GM21447 (cell line): ENCODE measurements around the gene PRELID1.
"Not testable (repeated sequence)": the region's sequence is repeated elsewhere in the genome, so short reads cannot be mapped to it uniquely, and the experiment has no call there.

Experiments used
- ATAC-seq: cut with Tn5 transposase; IDR thresholded peaks from one replicate; pipeline ENCODE4 v1.9.1; 2021; ENCODE audit not compliant: unreplicated experiment

Gene PRELID1

GRCh38 chr5:177299697-177300096, 3.9 kb upstream of the PRELID1 start:
- no peak for ATAC-seq

GRCh38 chr5:177300236-177300880, 3.2 kb upstream of the PRELID1 start:
- peak; percentile 47 for ATAC-seq

- ATAC-seq, result no peak
Observed at GRCh38 chr5:177300951-177301350, 2.6 kb upstream of the PRELID1 start.

DNA sequence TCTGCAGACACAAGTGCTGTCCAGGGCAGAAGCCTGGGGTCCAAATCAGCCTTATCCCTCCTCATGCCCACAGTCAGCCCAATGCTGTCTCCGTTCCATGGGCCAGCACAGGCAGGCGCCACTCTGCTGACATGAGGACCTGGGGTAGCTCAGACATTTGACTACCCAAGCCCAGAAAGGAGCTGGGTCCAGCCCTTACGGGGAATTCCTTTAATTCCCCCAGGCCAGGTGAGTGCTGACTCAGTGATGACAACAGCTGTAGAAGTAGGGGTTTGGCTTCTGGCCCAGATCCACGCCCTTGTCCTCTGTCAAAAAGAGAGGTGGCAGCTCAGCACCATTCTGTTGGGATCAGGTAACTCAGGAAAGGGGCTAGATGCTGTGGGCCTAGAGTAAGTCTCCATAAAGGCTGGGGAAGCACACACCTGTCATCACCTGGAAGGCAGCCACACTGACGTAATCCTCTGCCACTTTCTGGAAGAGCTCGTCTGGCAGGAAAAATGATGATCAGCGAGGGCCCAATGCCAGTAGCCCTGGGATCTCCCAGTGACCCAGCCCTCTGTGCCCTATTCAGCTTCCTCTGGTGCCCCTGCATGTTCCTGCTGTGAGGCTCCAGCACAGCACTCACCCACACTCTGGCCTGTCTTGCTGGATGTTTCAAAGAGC, 2.0 kb upstream of the PRELID1 start:
- no peak for ATAC-seq

DNA sequence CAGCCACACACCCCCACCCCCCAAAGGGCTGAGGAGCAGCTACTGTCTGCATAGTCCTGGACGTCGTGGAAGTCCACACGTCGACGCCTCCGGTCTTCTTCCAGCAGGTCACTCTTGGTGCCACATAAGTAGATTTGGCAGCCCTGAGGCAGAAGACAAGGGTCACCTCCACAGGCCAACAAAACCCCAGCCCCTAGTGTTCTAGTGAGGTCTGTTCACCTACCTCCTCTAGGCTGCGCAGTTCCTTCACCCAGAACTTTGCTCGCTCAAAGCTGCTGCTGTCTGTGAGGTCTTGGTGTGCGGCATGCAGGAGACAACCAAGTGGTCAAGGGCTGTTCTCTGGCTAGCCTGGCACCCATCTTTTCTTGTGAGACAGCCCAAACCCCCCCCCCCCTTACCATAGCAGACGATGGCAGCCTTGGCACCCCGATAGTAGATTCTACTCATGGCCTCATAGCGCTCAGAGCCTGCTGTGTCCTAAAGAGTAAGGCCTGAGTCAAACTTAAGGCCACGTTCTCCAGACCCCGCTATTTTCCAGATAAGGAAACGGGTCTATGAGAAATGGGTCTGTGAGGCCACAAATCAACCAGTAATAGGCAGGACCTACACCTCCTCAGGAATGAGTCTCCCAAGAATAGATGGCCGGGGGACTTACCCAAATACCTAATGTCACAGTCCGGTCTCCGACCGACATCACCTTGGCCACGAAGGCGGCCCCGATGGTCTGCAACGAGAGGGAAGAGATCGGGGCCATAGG, 1.1 kb upstream of the PRELID1 start:
- ATAC-seq, result no peak

DNA sequence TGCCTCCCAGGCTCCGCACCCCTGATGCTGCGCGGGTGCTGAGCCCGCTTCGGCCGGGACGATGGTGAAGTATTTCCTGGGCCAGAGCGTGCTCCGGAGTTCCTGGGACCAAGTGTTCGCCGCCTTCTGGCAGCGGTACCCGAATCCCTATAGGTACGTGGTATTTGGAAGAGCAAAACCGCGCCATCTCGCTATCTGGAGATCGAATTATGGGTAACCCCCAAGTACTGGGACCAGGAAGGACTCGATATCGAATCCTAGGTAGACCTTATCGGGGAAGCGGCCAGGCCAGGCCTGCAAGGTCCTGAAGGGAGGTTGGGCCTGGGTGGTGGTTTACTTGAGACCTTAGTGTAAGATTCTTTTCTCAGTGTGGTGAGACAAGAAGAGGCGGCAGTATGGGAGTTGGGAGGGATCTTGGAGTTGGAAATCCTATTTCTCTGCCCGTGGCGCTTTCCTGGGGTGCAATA, 359 bp downstream of the PRELID1 start:
- ATAC-seq, result no peak

DNA sequence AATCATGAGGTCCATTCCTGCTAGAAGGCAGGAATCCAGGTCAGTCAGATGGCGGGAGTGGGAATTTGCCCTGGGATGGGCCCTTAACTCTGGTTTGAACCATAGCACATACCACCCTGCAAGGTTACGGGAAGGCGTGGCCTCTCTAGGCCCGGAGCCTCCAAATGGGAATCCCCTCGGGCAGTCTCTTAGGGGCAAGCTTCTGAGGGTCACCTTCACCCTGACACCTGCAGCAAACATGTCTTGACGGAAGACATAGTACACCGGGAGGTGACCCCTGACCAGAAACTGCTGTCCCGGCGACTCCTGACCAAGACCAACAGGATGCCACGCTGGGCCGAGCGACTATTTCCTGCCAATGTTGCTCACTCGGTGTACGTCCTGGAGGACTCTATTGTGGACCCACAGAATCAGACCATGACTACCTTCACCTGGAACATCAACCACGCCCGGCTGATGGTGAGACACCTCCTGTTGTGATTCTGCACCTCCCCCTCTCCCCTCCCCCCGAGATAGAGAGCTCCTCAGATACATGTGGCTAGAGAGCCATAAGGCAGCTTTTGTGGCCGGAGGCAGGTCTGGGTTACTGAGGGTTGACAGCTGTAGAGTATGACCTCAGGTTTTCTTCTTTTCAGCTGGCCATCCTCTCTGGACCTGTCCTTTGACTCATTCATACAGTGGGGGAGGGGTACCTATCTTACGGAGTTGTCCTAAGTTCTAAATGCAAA, 957 bp downstream of the PRELID1 start:
- ATAC-seq, result no peak

DNA sequence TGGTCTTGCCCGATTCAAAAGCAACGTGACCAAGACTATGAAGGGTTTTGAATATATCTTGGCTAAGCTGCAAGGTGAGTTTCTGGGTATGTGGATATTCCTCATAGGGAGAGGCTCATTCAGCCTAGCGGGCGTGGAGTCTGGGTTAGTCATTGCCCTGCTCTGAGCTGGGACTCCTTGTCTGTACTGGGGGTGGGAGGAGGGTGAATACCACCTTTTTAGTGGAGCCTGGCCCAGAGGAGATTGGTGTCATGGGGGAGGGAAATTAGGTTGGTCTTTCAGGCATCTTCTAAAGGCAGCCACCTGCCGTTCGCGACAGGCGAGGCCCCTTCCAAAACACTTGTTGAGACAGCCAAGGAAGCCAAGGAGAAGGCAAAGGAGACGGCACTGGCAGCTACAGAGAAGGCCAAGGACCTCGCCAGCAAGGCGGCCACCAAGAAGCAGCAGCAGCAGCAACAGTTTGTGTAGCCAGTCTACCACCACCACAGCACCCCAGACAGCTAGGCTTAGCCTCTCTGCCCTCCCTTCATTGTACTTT, 2.6 kb downstream of the PRELID1 start:
- ATAC-seq, result not testable (repeated sequence)

- ATAC-seq, result no peak
Observed at GRCh38 chr5:177306674-177307543, 3.3 kb downstream of the PRELID1 start.

DNA sequence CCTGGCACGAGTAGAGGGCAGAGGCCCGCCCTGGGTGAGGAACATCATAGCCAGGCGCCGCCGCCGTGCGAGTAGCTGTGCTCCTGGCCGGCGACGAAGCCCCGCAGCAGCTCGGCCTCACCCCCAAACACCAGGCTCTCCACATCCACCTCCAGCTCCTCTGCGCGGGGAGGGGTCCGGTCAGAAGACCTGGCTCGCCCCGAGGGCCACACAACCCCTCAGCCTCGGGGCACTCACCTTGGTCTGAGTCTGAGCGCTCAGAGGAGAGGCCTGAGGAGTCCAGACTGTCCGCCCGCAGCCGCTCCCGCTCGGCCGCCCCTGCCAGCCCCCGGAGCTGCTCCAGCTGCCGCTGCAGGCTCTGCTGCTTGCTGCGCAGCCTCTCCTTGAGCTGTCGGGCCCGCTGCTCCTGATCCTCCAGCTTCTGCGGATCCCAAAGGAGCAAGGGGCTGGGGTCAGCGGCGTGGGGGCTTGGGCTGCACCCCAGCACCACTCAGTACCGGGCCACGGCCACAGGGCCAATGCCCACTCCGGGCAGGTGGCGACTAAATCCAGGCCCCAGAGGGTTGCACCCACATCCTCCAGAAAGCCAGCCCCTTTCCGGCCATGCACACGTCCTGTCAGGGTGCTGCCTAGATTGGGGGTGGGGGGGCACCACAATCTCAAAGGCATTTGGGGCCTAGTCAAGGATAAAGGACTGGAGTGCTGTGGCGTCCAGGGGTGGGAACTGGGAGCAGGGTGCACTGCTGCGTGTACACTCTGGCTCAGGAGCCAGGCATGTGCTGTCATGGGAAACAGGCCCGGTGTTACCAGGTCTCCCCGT, 4.2 kb downstream of the PRELID1 start:
- ATAC-seq, result no peak

DNA sequence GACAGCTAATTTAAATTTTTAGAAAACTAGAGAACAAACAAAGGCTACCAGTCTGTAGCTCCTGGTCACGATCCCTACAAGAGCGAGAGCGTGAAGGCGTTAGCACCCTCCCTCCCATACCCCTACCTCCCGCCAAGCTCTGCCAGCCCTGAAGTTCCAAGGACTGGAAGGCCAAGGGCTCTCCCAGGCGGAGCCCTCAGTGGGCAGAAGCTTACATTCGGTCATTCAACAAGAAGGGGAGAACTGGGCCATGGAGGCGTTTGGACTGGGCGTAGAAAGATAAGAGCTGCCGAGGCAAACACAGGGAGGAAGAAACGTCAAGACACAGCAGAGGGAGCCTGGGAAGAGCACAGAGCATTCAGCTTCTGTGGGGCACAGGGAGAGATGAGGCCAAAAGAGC, 5.1 kb downstream of the PRELID1 start:
- ATAC-seq, result no peak

DNA sequence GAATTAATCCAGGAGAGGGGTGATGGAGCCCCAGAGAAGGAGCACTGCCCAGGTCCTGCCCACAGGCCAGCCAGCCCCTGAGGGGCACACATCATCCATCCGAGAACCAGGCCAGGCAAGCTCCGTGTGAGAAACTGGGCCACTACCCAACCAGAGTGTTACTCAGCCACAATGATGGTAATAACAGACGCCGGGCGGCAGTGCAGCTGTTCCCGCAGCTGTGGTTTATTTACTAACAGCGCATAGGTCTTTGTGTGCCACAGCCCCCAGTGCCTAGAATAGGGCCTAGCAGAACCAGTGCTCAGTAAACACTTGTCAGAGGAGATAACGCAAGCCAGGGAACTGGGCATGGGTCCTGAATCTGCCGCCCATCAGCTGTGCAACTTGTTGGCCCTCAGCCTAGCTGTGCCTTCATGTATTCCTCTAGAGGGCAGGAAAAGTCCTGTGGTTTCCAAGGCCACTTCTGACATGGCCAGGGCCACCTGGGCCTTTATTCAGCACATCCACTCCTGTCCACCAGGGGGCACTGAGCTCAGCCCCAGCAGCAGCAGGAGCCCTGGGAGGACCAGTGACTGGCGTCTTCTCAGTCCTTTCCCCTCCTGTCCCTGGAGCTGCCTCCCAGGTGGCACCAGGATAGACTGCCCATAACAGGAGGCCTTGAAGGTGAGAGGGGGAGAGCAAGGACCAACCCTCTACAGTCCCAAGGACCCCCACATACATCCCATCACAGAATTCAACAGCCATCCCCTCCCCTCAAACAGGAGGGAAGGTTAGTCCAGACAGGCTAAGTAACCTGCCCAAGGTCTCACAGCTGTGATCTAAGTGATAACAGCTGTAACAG, 6.0 kb downstream of the PRELID1 start:
- ATAC-seq, result no peak

- no peak for ATAC-seq
Observed at GRCh38 chr5:177310332-177310731, 6.7 kb downstream of the PRELID1 start.

DNA sequence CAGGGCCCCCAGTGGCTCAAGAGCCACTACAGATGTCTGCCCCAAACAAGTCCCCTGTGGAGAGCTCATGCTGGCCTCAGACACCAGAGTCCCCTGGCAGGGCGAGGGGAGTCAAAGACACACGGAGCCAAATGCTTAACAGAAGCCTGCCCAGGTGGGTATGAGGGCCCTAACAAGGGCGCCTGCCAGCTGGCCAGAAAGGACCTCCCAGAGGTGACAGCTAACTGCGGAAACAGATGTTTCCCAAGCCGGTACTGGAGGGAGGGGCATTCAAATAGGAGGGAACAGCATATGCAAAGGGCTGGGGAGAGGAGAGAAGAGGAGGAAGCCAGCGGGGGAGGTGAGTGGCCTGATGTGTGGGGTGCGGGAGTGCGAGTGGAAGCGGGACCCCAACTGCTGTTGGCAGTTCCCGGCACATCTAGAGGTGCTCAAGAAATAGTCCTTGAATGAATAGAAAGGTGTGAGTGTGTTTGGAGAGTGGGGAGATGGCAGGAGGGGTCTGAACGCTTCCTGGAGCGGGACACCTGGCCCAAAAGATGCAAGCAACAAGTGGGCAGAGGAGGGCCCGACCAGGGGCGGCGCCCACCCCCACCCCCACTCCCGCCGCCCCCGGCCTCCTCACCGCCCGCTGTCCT, 7.3 kb downstream of the PRELID1 start:
- ATAC-seq, result peak; percentile 34

DNA sequence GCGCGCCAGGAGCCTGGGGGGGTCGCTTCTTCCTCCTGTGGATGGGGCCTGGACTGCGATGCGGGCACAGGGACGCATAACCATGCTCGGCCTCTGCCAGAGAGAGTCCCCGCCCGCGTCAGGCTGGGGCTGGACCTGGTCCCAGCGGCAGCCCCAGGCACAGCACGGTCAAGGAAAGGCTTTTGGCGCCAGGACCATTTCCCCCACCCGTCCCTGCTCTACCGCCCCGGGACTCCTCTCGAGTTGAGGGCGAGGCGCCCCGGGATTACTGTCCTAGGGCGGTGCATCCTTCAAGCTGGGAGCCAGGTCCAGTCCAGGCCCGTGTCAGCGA, 7.8 kb downstream of the PRELID1 start:
- ATAC-seq, result no peak

GRCh38 chr5:177311723-177312648, 8.4 kb downstream of the PRELID1 start, which contains the start of gene MXD3:
MXD3 (minus strand) TSS chr5:177311898; CDS start chr5:177311830, 68 bp downstream.
- peak; percentile 68 for ATAC-seq

GRCh38 chr5:177312649-177313181, 9.1 kb downstream of the PRELID1 start:
- peak; percentile 20 for ATAC-seq
